GM10248 (cell line): ENCODE results near the gene PARK7.
A peak's percentile ranks its signal among the peaks of the same experiment; 100 is the strongest.
"Not testable (repeated sequence)": the region's sequence is repeated elsewhere in the genome, so short reads cannot be mapped to it uniquely, and the experiment has no call there.

ENCODE experiments used
- CTCF ChIA-PET: fragments of 300-600 bp; sonication (Branson Sonifier 250); formaldehyde crosslinking; extraction: SDS; loops from one replicate; lab custom pipeline; 2021; ENCODE audit warnings: antibody characterized with exemption; lab: Yijun Ruan, JAX
- POLR2A ChIA-PET: fragments of 350-650 bp; sonication (Branson Sonifier 250); formaldehyde crosslinking; extraction: SDS; loops from one replicate; lab custom pipeline; 2020; ENCODE audit warnings: antibody characterized with exemption; lab: Yijun Ruan, JAX
- DNase-seq: peaks from one replicate; pipeline ENCODE4 v3.0.0; 2012; ENCODE audit errors: extremely low spot score
- CTCF ChIP-seq: IDR thresholded peaks from 2 replicates; pipeline ENCODE4 v1.5.1; 2012; ENCODE audit warnings: mild to moderate bottlenecking, low read depth; ENCODE audit errors: extremely low read depth, missing control alignments, control extremely low read depth

The PARK7 gene

DNA sequence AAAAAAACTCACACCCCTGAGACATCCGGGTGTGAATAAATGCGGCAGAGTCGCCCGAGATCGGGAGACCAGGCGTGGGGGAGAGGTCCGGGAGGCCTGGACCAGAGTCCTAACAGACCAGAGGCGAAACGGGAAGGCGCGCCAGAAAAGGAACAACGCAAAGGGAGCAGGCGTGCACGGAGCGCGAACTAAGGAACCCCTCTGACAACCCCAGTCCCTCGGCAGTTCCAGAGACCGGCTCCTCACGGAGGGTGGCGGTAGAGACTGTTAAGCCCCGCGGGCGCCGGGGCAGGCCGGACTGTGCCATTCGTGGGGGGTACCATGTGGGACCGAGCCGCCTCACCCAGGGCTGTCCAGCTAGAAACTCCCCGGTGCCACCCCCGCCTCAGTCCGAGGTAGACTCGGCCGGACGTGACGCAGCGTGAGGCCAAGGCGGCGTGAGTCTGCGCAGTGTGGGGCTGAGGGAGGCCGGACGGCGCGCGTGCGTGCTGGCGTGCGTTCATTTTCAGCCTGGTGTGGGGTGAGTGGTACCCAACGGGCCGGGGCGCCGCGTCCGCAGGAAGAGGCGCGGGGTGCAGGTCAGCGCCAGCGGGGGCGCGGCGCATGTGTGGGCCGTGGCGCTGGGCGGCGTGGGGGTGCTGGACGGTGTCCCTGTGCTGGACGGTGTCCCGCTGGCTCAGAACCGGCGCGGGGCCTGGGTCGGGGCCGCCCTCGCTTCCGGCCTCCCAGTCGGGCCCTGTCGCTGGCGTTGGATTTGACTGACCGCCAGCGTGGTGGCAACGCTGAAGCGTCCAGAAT is at the start of gene PARK7:
Gene PARK7, plus strand, starts transcription at position 496 of the 798 bp plus-strand sequence. CDS start 1,075 bp downstream, outside the sequence.
- ChIA-PET POLR2A (interaction anchor here (1.0 kb wide), 1 partner anchor 12 kb away, joined by 4 read pairs; no protein-coding TSS in a partner anchor), CTCF (interaction anchor here (1.0 to 4.8 kb wide), 3 partner anchors 14 to 54 kb away, joined by 3 to 26 read pairs (median 4); no protein-coding TSS in a partner anchor)
- DNase-seq: peak; percentile 98
- TF ChIP-seq CTCF: peak; percentile 26

DNA sequence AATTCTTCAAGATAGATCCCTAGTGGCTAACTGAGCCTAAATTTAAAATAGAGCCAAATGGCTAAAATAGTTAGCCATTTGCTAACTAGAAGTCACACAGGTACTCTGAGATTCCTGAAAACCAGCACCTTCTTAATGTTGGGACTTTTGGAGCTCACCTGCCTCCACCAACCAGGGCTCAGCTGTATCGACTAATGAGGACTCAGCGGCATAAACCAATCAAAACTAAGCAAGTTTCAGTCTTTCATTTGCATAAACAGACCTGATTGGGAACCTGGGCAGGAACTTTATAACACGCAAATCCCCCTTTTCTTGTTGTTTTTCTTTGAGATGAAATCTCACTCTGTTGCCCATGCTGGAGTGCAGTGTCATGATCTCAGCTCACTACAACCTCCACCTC is 49.4 kb upstream of the PARK7 start:
- no peak for DNase-seq
- TF ChIP-seq CTCF: no peak
- CTCF ChIA-PET: interaction anchor here (0.9 to 1.4 kb wide), 4 partner anchors 11 to 403 kb away, joined by 3 to 6 read pairs (median 3); no protein-coding TSS in a partner anchor
- POLR2A ChIA-PET: no interaction called here

DNA sequence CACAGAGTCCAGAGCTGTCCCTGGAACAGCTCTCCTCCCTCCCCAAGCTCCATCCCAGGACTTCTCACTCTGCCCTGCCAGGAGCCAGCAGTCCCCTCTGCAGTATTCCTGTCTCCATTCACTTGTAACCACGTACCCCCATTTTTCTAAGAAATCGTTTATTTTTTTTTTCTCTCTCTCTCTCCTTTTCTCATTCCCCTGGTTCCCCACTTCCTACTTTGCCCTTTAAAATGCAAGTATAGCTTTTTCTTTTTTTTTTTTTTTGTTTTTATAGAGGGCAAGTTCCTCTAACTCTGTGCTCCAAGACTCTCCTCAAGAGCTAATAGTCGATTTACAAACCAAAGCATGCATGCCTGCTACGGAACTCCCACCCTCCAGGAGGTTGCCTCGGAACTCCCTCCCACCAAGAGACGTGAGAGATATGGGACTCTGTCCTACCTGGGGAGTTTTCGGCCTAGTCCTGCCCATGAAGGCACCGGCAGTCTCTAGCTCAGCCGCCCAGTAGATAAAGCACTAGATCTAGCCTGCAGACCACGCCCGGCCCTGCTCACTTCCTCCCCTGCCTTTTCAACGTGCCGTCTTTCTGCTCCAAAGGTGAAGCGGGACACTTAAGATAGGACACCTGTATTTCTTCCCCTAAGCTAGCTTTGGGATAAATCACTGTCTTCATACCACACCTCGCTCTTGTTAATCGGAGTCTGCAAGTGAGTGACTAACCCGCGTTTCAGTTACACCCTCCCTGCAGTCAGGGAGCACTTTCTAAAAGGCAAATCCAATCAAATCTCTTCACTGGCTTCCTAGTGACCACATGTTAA is 48.6 kb upstream of the PARK7 start:
- no peak for DNase-seq
- POLR2A ChIA-PET: no interaction called here
- no peak for TF ChIP-seq CTCF
- CTCF ChIA-PET: interaction anchor here (0.9 to 1.4 kb wide), 6 partner anchors 9 to 402 kb away, joined by 3 to 6 read pairs (median 3); no protein-coding TSS in a partner anchor

DNA sequence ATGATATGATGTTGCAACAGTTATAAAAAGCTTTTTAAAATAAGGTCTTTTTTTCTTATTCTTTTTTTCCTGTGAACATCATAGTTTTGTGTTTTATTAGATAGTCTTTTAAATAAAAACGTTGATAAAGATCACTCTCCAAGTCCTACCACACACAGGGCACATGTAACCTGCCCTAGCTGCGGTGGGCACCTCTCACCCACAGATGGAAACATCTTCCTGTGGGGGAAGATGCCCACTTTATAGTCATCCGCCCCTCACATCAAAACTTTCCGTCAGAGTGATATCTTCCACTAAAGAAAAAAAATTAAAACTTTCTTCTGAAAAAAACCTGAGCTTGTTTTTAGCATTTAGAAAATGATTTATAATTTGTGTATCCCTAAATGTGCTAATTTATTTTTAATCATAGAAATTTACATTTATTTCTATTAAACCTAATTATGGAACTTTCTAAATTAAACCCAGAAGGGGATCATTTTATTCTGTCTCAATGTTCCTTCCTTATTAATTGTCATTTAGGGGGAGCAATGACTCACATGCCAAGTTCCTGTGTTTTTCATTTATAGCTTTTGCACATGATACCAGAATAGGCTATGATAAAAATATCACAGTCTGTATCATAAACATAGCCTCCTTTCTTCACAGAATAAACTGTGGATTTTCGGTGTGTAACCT is 45.5 kb upstream of the PARK7 start:
- no peak for TF ChIP-seq CTCF
- POLR2A ChIA-PET: no interaction called here
- CTCF ChIA-PET: interaction anchor here (0.7 to 1.4 kb wide), 4 partner anchors 9 to 33 kb away, joined by 3 read pairs; no protein-coding TSS in a partner anchor
- no peak for DNase-seq

- TF ChIP-seq CTCF: no peak
- ChIA-PET CTCF (interaction anchor here (0.7 to 1.4 kb wide), 4 partner anchors 9 to 33 kb away, joined by 3 read pairs; no protein-coding TSS in a partner anchor), POLR2A (no interaction called here)
- DNase-seq: no peak
Measured at GRCh38 chr1:7916501-7916830, 45.0 kb upstream of the PARK7 start.

DNA sequence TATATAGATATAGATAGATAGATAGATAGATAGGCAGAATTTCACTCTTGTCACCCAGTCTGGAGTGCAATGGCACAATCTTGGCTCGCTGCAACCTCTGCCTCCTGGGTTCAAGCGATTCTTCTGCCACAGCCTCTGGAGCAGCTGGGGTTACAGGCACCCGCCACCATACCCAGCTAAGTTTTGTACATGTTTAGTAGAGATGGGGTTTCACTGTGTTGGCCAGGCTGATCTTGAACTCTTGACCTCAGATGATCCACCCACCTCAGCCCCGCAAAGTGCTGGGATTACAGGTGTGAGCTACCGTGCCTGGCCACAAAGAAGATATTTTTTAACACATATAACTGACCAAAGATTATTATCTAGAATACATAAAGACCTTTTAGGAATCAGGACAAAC is 43.5 kb upstream of the PARK7 start:
- DNase-seq, POLR2A ChIA-PET: not testable (repeated sequence)
- CTCF ChIA-PET: interaction anchor here (1.3 kb wide), 1 partner anchor 9 kb away, joined by 4 read pairs; no protein-coding TSS in a partner anchor
